ENCODE results near the gene DNAJC17.

Gene DNAJC17

DNA sequence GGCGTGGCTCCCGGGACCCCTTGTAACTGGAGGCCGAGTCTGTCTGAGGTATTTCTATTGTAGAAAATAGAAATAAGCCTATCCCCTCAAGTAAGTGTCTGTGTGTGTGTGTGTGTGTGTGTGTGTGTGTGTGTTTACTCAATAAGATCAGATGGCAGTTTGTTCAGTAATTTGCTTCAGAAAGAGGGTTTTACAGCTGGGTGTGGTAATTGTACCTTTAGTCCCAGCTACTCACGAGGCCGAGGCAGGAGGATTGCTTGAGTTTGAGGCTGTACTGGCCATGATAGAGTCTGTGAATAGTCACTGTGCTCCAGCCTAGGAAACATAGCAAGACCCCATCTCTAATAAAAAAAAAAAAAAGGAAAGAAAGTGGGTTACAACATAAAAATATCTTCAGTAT, 45.3 kb upstream of the DNAJC17 start:
- ChIA-PET POLR2A (no interaction called here), CTCF (no interaction called here)
- no peak overlapping the region for H3K4me3 ChIP-seq (ENCODE audit: low read depth, low read length)
- TF ChIP-seq CTCF (IDR thresholded peaks at IDR 0.05; ENCODE audit: insufficient read depth, low read length, missing control alignments), result no peak
- no peak for DNase-seq (ENCODE audit: low read depth, low spot score)

- DNase-seq (ENCODE audit: low read depth, low spot score), result no peak
- ChIA-PET CTCF (no interaction called here), POLR2A (no interaction called here)
- TF ChIP-seq CTCF (IDR thresholded peaks at IDR 0.05; ENCODE audit: insufficient read depth, low read length, missing control alignments), result no peak
- H3K4me3 ChIP-seq (ENCODE audit: low read depth, low read length), result no peak overlapping the region
Observed at GRCh38 chr15:40850576-40851112, 43.4 kb upstream of the DNAJC17 start.

GRCh38 chr15:40847223-40847961, 40.1 kb upstream of the DNAJC17 start:
- DNase-seq (ENCODE audit: low read depth, low spot score), result no peak
- POLR2A ChIA-PET, result no interaction called here
- CTCF ChIA-PET, result interaction anchor here (0.7 to 1.3 kb wide), 2 partner anchors 40 to 47 kb away, joined by 3 to 9 read pairs; partner anchors contain the start of genes DNAJC17, VPS18 and ZFYVE19
- H3K4me3 ChIP-seq (ENCODE audit: low read depth, low read length), result no peak overlapping the region
- TF ChIP-seq CTCF (IDR thresholded peaks at IDR 0.05; ENCODE audit: insufficient read depth, low read length, missing control alignments), result no peak

GRCh38 chr15:40846841-40847222, 39.6 kb upstream of the DNAJC17 start:
- no peak for DNase-seq (ENCODE audit: low read depth, low spot score)
- TF ChIP-seq CTCF (IDR thresholded peaks at IDR 0.05; ENCODE audit: insufficient read depth, low read length, missing control alignments), result no peak
- no peak overlapping the region for H3K4me3 ChIP-seq (ENCODE audit: low read depth, low read length)
- CTCF ChIA-PET, result interaction anchor here (0.7 to 1.3 kb wide), 2 partner anchors 40 to 47 kb away, joined by 3 to 9 read pairs; partner anchors contain the start of genes DNAJC17, VPS18 and ZFYVE19
- POLR2A ChIA-PET, result no interaction called here

DNA sequence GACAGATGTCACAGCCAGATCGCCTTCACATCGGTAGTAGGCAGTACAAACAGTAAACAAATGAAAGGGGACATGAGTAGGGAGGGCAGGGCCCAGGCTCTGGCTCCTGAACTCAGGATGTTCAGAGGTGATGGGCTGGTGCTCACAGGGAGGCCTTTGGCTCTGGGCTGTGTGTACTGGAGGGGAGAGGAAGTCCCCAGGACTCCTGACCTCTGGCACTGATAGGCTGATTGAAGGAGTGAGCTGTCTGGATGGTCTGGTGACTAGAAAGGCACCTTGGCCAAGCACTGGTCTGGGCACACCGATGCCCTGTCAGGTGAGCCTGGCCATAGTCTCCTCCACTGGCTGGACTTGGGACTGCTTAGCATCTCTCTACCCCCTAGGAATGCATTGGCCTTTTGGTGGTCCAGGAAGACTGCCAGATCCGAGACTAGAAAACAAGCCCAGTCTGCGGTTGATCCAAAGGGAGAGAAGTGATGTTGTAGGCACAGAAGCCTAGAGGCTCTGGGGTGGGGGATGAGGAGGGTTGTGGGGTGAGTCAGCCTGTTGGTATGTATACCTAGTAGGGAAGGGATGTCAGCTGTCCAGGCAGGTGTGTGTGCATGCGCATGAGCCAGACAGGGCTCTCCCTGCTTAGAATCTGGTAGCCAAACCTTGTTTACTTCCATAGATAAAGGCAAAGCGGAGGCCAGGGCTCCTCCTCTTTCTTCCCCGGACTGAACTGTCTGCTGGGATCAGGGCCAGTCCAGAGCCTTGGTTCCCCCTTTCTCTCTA, 38.4 kb upstream of the DNAJC17 start:
- POLR2A ChIA-PET, result no interaction called here
- CTCF ChIA-PET, result no interaction called here
- no peak for DNase-seq (ENCODE audit: low read depth, low spot score)
- TF ChIP-seq CTCF (IDR thresholded peaks at IDR 0.05; ENCODE audit: insufficient read depth, low read length, missing control alignments), result no peak
- H3K4me3 ChIP-seq (ENCODE audit: low read depth, low read length), result no peak overlapping the region

DNA sequence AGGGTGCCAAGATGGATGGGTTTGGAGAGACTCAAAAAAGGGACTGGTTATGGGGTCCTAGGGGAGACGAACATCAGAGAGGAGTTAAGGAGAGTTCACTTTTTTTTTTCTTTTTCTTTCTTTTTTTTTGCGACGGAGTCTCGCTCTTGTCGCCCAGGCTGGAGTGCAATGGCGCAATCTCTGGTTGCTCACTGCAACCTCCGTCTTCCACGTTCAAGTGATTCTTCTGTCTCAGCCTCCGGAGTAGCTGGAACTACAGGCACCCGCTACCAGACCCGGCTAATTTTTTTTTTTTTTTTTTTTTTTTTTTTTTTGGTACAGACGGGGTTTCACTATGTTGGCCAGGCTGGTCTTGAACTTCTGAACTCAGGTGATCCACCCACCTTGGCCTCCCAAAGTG, 37.8 kb upstream of the DNAJC17 start:
- CTCF ChIA-PET, result interaction anchor here (1.0 kb wide), 1 partner anchor 340 kb away, joined by 4 read pairs; no protein-coding TSS in a partner anchor
- no peak for TF ChIP-seq CTCF (IDR thresholded peaks at IDR 0.05; ENCODE audit: insufficient read depth, low read length, missing control alignments)

More for the DNA sequence above, 37.8 kb upstream of the DNAJC17 start:
- H3K4me3 ChIP-seq (ENCODE audit: low read depth, low read length), result peak overlapping the region; percentile 38; the same call in 1 of the 2 replicates
- no peak for DNase-seq (ENCODE audit: low read depth, low spot score)
- POLR2A ChIA-PET, result no interaction called here

Data from AG04449 (cell line).